ENCODE measurements around the gene L3MBTL4.
"Not testable (repeated sequence)": the region's sequence is repeated elsewhere in the genome, so short reads cannot be mapped to it uniquely, and the experiment has no call there.

L3MBTL4 gene

GRCh38 chr18:6249170-6249569, 165.5 kb downstream of the L3MBTL4 start:
- no peak for DNase-seq

GRCh38 chr18:6248017-6248416, 166.7 kb downstream of the L3MBTL4 start:
- no peak for DNase-seq

GRCh38 chr18:6242004-6242403, 172.7 kb downstream of the L3MBTL4 start:
- no peak for DNase-seq

- DNase-seq, result no peak
Measured at GRCh38 chr18:6239716-6240115, 175.0 kb downstream of the L3MBTL4 start.

GRCh38 chr18:6236258-6236657, 178.5 kb downstream of the L3MBTL4 start:
- no peak for DNase-seq

- DNase-seq, result no peak
Measured at GRCh38 chr18:6222271-6222670, 192.4 kb downstream of the L3MBTL4 start.

GRCh38 chr18:6221602-6222014, 193.1 kb downstream of the L3MBTL4 start:
- DNase-seq, result no peak

- DNase-seq, result no peak
Measured at GRCh38 chr18:6220129-6220528, 194.6 kb downstream of the L3MBTL4 start.

GRCh38 chr18:6219116-6219717, 195.5 kb downstream of the L3MBTL4 start:
- peak; percentile 9 for DNase-seq

GRCh38 chr18:6215888-6216287, 198.8 kb downstream of the L3MBTL4 start:
- no peak for DNase-seq

- DNase-seq, result no peak
Measured at GRCh38 chr18:6211174-6211504, 203.6 kb downstream of the L3MBTL4 start.

- DNase-seq, result peak; percentile 47
Measured at GRCh38 chr18:6210349-6211173, 204.2 kb downstream of the L3MBTL4 start.

GRCh38 chr18:6207941-6208340, 206.8 kb downstream of the L3MBTL4 start:
- DNase-seq, result no peak

- DNase-seq, result no peak
Measured at GRCh38 chr18:6207116-6207515, 207.6 kb downstream of the L3MBTL4 start.

GRCh38 chr18:6205706-6206105, 209.0 kb downstream of the L3MBTL4 start:
- no peak for DNase-seq

GRCh38 chr18:6204476-6204875, 210.2 kb downstream of the L3MBTL4 start:
- no peak for DNase-seq

- no peak for DNase-seq
Measured at GRCh38 chr18:6203791-6204190, 210.9 kb downstream of the L3MBTL4 start.

- no peak for DNase-seq
Measured at GRCh38 chr18:6202861-6203260, 211.8 kb downstream of the L3MBTL4 start.

- DNase-seq, result no peak
Measured at GRCh38 chr18:6200204-6200774, 214.4 kb downstream of the L3MBTL4 start.

GRCh38 chr18:6199777-6200176, 214.9 kb downstream of the L3MBTL4 start:
- DNase-seq, result no peak

- DNase-seq, result no peak
Measured at GRCh38 chr18:6198585-6198984, 216.1 kb downstream of the L3MBTL4 start.

GRCh38 chr18:6194640-6195039, 220.1 kb downstream of the L3MBTL4 start:
- DNase-seq, result no peak

GRCh38 chr18:6185782-6186181, 228.9 kb downstream of the L3MBTL4 start:
- DNase-seq, result not testable (repeated sequence)

GRCh38 chr18:6174983-6175745, 239.5 kb downstream of the L3MBTL4 start:
- no peak for DNase-seq
